ENCODE measurements around the gene SEMA3D. TPM values are rescaled to one million over a fixed set of nuclear protein-coding genes. Genes with fewer than 3 reads are reported as not detected.

The SEMA3D gene
- total RNA-seq, 6 experiments from 2014 or later = 0.18 to 1.3 (median 0.30) TPM

DNA sequence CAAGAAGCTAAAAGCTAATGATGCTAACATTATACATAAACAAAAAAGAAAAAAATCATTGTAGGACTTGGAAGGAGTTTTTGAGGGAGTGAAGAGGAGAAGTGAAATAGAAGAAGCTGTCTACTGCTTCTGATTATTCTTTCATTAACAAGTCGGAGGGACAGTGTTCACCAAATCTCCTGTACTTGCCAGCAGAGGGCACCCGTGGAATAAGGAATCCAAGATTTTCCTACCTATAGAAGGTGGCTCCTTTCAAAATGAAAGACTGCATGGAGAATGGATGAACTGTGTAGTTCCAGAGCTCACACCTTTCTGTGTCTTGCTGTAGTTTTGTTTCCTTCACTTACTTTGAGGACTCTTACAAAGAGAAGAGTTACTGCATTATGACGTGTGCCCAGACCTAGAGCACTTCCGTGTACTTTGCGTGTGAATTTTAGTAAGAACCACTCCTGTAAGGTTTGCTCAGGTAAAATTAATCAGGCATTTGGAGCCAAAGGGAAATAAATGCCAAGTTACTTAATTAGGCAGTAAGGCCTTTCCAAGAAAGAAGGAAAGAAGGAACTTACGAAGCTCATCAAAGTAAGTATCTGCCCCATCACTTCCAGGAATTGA is 145.1 kb downstream of the SEMA3D start:
- H3K4me3 ChIP-seq = no peak overlapping the region
- no peaks in the 10 kb centered on the region for H3K36me3 ChIP-seq
- peak in 2 of 3 donors; percentile 52 to 63 for DNase-seq
- H3K4me1 ChIP-seq = no peaks in the 10 kb centered on the region
- no peak overlapping the region for H3K27ac ChIP-seq
- 40% methylated on average over 6 of the region's 6 CpGs for whole genome bisulfite sequencing (ENCODE audit: insufficient coverage, low coverage, low lambda C conversion rate, missing lambda C conversion rate)
- peak; percentile 80 to 89 (median 84) for ATAC-seq
- no peaks in the 10 kb centered on the region for H3K9me3 ChIP-seq
- peak; percentile 71 to 77 (median 71) for TF ChIP-seq CTCF (IDR thresholded peaks at IDR 0.05)
- TF ChIP-seq POLR2A (IDR thresholded peaks at IDR 0.05) = no peak
- intact Hi-C loops (cut with DNase I) = no loop called here
- no peaks in the 10 kb centered on the region for H3K27me3 ChIP-seq

GRCh38 chr7:85039196-85039923 is 147.5 kb downstream of the SEMA3D start:
- ATAC-seq (no peak), DNase-seq (no peak)
- H3K27ac ChIP-seq = no peak overlapping the region
- no peaks in the 10 kb centered on the region for H3K4me1 ChIP-seq
- no peak overlapping the region for H3K4me3 ChIP-seq
- H3K27me3 ChIP-seq = no peaks in the 10 kb centered on the region
- TF ChIP-seq CTCF (IDR thresholded peaks at IDR 0.05) (no peak), POLR2A (IDR thresholded peaks at IDR 0.05) (no peak)
- H3K36me3 ChIP-seq = no peaks in the 10 kb centered on the region
- whole genome bisulfite sequencing (ENCODE audit: insufficient coverage, low coverage, low lambda C conversion rate, missing lambda C conversion rate) = 57% methylated on average over 11 of the region's 11 CpGs
- intact Hi-C loops (cut with DNase I) = loop anchor here in 1 of 2 donors (10.0 kb wide), 1 partner anchor 505 kb away; no protein-coding TSS in a partner anchor
- no peaks in the 10 kb centered on the region for H3K9me3 ChIP-seq

GRCh38 chr7:85038466-85038865 is 148.4 kb downstream of the SEMA3D start:
- Histone ChIP-seq H3K9me3 (no peaks in the 10 kb centered on the region), H3K27ac (no peak overlapping the region), H3K4me3 (no peak overlapping the region), H3K27me3 (no peaks in the 10 kb centered on the region), H3K36me3 (no peaks in the 10 kb centered on the region), H3K4me1 (no peaks in the 10 kb centered on the region)
- DNase-seq (no peak), ATAC-seq (no peak)
- intact Hi-C loops (cut with DNase I) = loop anchor here in 1 of 2 donors (10.0 kb wide), 1 partner anchor 506 kb away; no protein-coding TSS in a partner anchor
- 38% methylated on average over 2 of the region's 2 CpGs for WGBS (ENCODE audit: insufficient coverage, low coverage, low lambda C conversion rate, missing lambda C conversion rate)
- TF ChIP-seq CTCF (IDR thresholded peaks at IDR 0.05) (no peak), POLR2A (IDR thresholded peaks at IDR 0.05) (no peak)

DNA sequence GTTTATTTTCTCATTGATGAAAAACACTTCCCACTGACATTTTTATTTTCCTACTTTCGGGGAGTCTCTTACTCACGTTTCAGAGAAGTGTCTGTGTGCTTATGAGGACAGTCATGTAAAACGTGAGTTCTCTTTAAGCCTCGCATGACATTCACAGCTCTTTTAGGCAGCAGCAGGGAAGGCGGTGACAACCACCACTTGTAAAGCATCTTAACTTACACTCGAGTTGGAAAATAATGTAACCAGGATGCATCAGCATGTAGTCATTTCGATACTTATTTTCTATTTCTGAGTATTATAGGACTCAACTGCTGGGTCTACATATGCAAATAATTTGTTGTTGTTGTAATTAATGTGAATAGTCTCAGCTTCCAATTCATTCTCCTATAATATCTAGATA is 153.6 kb downstream of the SEMA3D start:
- no peak for ATAC-seq
- H3K27ac ChIP-seq = no peak overlapping the region
- intact Hi-C loops (cut with DNase I) = loop anchor here in 1 of 2 donors (10.0 kb wide), 1 partner anchor 512 kb away; no protein-coding TSS in a partner anchor
- H3K36me3 ChIP-seq = no peaks in the 10 kb centered on the region
- no peak for DNase-seq
- no peak overlapping the region for H3K4me3 ChIP-seq
- no peak for TF ChIP-seq CTCF (IDR thresholded peaks at IDR 0.05)
- no peak for TF ChIP-seq POLR2A (IDR thresholded peaks at IDR 0.05)
- peaks cover 0 to 3% of the 10 kb centered on the region in 2 donors for H3K27me3 ChIP-seq
- WGBS (ENCODE audit: insufficient coverage, low coverage, low lambda C conversion rate, missing lambda C conversion rate) = 45% methylated on average over 7 of the region's 7 CpGs
- H3K4me1 ChIP-seq = no peaks in the 10 kb centered on the region
- H3K9me3 ChIP-seq = no peaks in the 10 kb centered on the region
